ENCODE results near the gene CCNG1. TPM values are rescaled to one million over a fixed set of nuclear protein-coding genes. Genes with fewer than 3 reads are reported as not detected.
"Not testable (repeated sequence)": the region's sequence is repeated elsewhere in the genome, so short reads cannot be mapped to it uniquely, and the experiment has no call there.

Gene CCNG1
- total RNA-seq (2022) (169 and 196 TPM in 2 replicates), Bru-seq, nascent RNA (percentile 98 among the genes with signal in this experiment), BruChase-seq, experiment 1, labeled RNA remaining after a 6-hour chase (percentile 99 among the genes with signal in this experiment), BruChase-seq, experiment 2, labeled RNA remaining after a 2-hour chase (percentile 99 among the genes with signal in this experiment)
- long read RNA-seq, transcript CCNG1-201 (7 exons, 2,458 nt) = major isoform, 333 of 438 reads
- long read RNA-seq, transcript CCNG1-202 (8 exons, 2,366 nt) = minor isoform, 53 of 438 reads
- long read RNA-seq, partial matches to known transcripts = 21 of 438 reads
- long read RNA-seq, other reads (novel, unspliced or antisense) = 29 of 438 reads

GRCh38 chr5:163437309-163438182 lies at the start of gene CCNG1:
Gene CCNG1, plus strand, starts transcription at chr5:163437595. Its CDS starts 1,662 bp downstream, at chr5:163439257.
- no peaks in the 10 kb centered on the region for H3K27me3 Mint-ChIP-seq (ENCODE audit: insufficient read depth, unreplicated experiment)
- TF ChIP-seq, protein P1, sequence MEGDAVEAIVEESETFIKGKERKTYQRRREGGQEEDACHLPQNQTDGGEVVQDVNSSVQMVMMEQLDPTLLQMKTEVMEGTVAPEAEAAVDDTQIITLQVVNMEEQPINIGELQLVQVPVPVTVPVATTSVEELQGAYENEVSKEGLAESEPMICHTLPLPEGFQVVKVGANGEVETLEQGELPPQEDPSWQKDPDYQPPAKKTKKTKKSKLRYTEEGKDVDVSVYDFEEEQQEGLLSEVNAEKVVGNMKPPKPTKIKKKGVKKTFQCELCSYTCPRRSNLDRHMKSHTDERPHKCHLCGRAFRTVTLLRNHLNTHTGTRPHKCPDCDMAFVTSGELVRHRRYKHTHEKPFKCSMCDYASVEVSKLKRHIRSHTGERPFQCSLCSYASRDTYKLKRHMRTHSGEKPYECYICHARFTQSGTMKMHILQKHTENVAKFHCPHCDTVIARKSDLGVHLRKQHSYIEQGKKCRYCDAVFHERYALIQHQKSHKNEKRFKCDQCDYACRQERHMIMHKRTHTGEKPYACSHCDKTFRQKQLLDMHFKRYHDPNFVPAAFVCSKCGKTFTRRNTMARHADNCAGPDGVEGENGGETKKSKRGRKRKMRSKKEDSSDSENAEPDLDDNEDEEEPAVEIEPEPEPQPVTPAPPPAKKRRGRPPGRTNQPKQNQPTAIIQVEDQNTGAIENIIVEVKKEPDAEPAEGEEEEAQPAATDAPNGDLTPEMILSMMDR (IDR thresholded peaks at IDR 0.05; ENCODE audit: unreplicated experiment) = peak; percentile 10

GRCh38 chr5:163395792-163396191 lies 41.6 kb upstream of the CCNG1 start:
- no peak overlapping the region for H3K27ac Mint-ChIP-seq (ENCODE audit: low read depth, unreplicated experiment)
- H3K36me3 Mint-ChIP-seq (ENCODE audit: insufficient read depth, unreplicated experiment) = no peaks in the 10 kb centered on the region
- intact Hi-C loops (cut with micrococcal nuclease) = no loop called here
- H3K4me1 Mint-ChIP-seq (ENCODE audit: insufficient read depth, unreplicated experiment) = no peaks in the 10 kb centered on the region
- no peak overlapping the region for H3K4me3 Mint-ChIP-seq (ENCODE audit: unreplicated experiment)
- no peak for DNase-seq (ENCODE audit: unreplicated experiment)
- ChIA-PET CTCF (interaction anchor here (4.2 kb wide), 1 partner anchor 13 kb away, joined by 18 read pairs; no protein-coding TSS in a partner anchor), POLR2A (no interaction called here)
- peaks cover 15% of the 10 kb centered on the region for H3K27me3 Mint-ChIP-seq (ENCODE audit: insufficient read depth, unreplicated experiment)
- no peaks in the 10 kb centered on the region for H3K9me3 Mint-ChIP-seq (ENCODE audit: unreplicated experiment)
- no TSS peak for BruUV-seq (replicated peaks)
- TF ChIP-seq, protein P1 (IDR thresholded peaks at IDR 0.05; ENCODE audit: unreplicated experiment) = no peak

More at GRCh38 chr5:163437309-163438182, at the start of gene CCNG1:
- peak within 1 kb of the TSS; percentile 92 for H3K4me3 Mint-ChIP-seq (ENCODE audit: unreplicated experiment)
- peaks cover 32% of the 10 kb centered on the region for H3K4me1 Mint-ChIP-seq (ENCODE audit: insufficient read depth, unreplicated experiment)
- ChIA-PET CTCF (interaction anchor here (0.6 to 3.0 kb wide), 4 partner anchors 22 to 357 kb away, joined by 3 to 27 read pairs (median 4); partner anchors contain the start of genes HMMR and NUDCD2), POLR2A (interaction anchor here (0.5 to 9.3 kb wide), 19 partner anchors 12 to 1121 kb away, joined by 3 to 392 read pairs (median 5); partner anchors contain the start of genes HMMR, MAT2B and NUDCD2)
- peak within 1 kb of the TSS; percentile 93 for H3K27ac Mint-ChIP-seq (ENCODE audit: low read depth, unreplicated experiment)
- peak; percentile 100 for DNase-seq (ENCODE audit: unreplicated experiment)
- no TSS peak for BruUV-seq (replicated peaks)
- H3K36me3 Mint-ChIP-seq (ENCODE audit: insufficient read depth, unreplicated experiment) = peaks cover 50% of the 10 kb centered on the region
- no peaks in the 10 kb centered on the region for H3K9me3 Mint-ChIP-seq (ENCODE audit: unreplicated experiment)
- intact Hi-C loops (cut with micrococcal nuclease) = loop anchor here (2.0 kb wide), 1 partner anchor 67 kb away; the partner anchor contains the start of gene MAT2B

DNA sequence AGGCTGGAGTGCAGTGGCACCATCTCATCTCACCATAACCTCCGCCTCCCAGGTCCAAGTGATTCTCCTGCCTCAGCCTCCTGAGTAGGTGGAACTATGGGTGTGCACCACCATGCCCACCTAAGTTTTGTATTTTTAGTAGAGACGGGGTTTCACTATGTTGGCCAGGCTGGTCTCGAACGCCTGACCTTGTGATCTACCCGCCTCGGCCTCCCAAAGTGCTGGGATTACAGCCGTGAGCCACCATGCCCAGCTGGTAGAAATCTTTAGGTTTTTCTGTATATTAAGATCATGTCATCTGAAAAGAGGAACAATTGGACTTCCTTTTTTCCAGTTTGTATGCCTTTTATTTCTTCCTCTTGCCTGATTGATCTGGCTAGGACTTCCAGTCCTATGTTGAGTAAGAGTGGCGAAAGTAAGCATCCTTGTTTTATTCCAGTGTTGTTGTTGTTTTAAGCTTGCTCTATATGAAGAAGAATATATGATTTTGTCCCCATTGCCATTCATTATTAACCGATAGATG lies 40.5 kb upstream of the CCNG1 start:
- H3K36me3 Mint-ChIP-seq (ENCODE audit: insufficient read depth, unreplicated experiment); H3K9me3 Mint-ChIP-seq (ENCODE audit: unreplicated experiment); H3K4me1 Mint-ChIP-seq (ENCODE audit: insufficient read depth, unreplicated experiment); H3K27ac Mint-ChIP-seq (ENCODE audit: low read depth, unreplicated experiment); H3K4me3 Mint-ChIP-seq (ENCODE audit: unreplicated experiment); POLR2A ChIA-PET; intact Hi-C loops (cut with micrococcal nuclease); DNase-seq (ENCODE audit: unreplicated experiment); BruUV-seq (replicated peaks): not testable (repeated sequence)
- peaks cover 22% of the 10 kb centered on the region for H3K27me3 Mint-ChIP-seq (ENCODE audit: insufficient read depth, unreplicated experiment)
- CTCF ChIA-PET = interaction anchor here (4.2 kb wide), 1 partner anchor 12 kb away, joined by 18 read pairs; no protein-coding TSS in a partner anchor

DNA sequence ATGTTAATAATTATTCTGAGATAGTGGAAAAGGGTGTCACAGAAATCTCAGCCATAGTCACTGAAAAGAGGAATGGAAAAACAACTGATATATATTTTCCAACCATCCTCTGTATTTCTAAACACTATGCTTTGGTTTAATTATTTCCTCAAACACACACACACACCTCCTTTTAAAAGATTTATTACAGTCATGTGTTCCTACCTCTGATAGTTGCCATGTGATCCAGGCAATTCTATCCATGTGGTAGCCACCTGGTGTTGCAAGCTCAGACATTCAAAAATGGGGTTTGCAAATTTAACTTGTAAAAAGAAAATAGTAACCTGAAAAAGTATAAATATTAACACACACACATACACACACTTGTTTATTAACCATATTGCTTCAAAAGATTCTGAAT lies 40.0 kb upstream of the CCNG1 start:
- TF ChIP-seq, protein P1 (IDR thresholded peaks at IDR 0.05; ENCODE audit: unreplicated experiment) = no peak
- no peak for DNase-seq (ENCODE audit: unreplicated experiment)
- no peaks in the 10 kb centered on the region for H3K36me3 Mint-ChIP-seq (ENCODE audit: insufficient read depth, unreplicated experiment)
- H3K4me1 Mint-ChIP-seq (ENCODE audit: insufficient read depth, unreplicated experiment) = no peaks in the 10 kb centered on the region
- H3K4me3 Mint-ChIP-seq (ENCODE audit: unreplicated experiment) = no peak overlapping the region
- ChIA-PET CTCF (interaction anchor here (3.4 to 4.2 kb wide), 2 partner anchors 11 kb away, joined by 18 to 20 read pairs; no protein-coding TSS in a partner anchor), POLR2A (no interaction called here)
- H3K27me3 Mint-ChIP-seq (ENCODE audit: insufficient read depth, unreplicated experiment) = peaks cover 22% of the 10 kb centered on the region
- no peaks in the 10 kb centered on the region for H3K9me3 Mint-ChIP-seq (ENCODE audit: unreplicated experiment)
- H3K27ac Mint-ChIP-seq (ENCODE audit: low read depth, unreplicated experiment) = no peak overlapping the region
- intact Hi-C loops (cut with micrococcal nuclease) = no loop called here
- no TSS peak for BruUV-seq (replicated peaks)

All from MCF 10A (cell line).